HUES48 (cell line): ENCODE data around the gene METTL14.

ENCODE experiments used
- H3K27ac ChIP-seq: one replicate; pipeline ENCODE4 v1.7.0; 2013; ENCODE audit warnings: low read depth, low read length, inconsistent platforms
- H3K27me3 ChIP-seq: 2 replicates; pipeline ENCODE4 v1.6.1; 2013; ENCODE audit warnings: mild to moderate bottlenecking, low read length; ENCODE audit not compliant: control insufficient read depth, insufficient read depth
- H3K36me3 ChIP-seq: 2 replicates; pipeline ENCODE4 v1.6.1; 2013; ENCODE audit warnings: low read length; ENCODE audit not compliant: control insufficient read depth, insufficient read depth
- H3K4me1 ChIP-seq: 2 replicates; pipeline ENCODE4 v1.6.1; 2013; ENCODE audit warnings: mild to moderate bottlenecking, low read length; ENCODE audit not compliant: control insufficient read depth, insufficient read depth
- H3K4me3 ChIP-seq: 2 replicates; pipeline ENCODE4 v1.5.1; 2013; ENCODE audit warnings: mild to moderate bottlenecking, low read depth, low read length
- H3K9ac ChIP-seq: 2 replicates; pipeline ENCODE4 v1.6.1; 2013; ENCODE audit warnings: mild to moderate bottlenecking, low read depth, low read length, moderate library complexity
- H3K9me3 ChIP-seq: 2 replicates; pipeline ENCODE4 v1.6.1; 2013; ENCODE audit warnings: low read length; ENCODE audit not compliant: control insufficient read depth, insufficient read depth

Gene METTL14

DNA sequence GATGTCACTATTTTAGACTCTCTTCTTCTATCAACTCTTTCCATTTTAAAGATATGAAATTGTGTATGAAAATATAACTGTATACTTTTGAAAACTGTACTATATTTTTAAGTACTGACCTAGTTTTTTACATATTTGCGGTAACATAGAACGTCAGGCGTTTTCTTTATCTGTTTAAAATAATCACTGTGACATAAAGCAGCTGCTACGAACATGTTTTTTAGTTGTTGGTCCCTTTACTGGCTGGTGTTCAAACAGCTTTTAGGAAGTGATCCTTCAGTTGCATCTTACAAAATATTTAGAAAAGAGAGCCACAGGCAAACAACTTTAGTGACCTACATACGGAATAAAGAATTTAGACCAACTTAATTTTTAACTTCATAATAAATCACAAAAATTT is 73.1 kb downstream of the METTL14 start:
- Histone ChIP-seq H3K9me3 (no peaks in the 10 kb centered on the region), H3K27ac (no peak overlapping the region), H3K27me3 (no peaks in the 10 kb centered on the region), H3K9ac (no peak overlapping the region), H3K4me1 (peaks cover 22% of the 10 kb centered on the region; the same call in 1 of the 2 replicates), H3K36me3 (peaks cover 48% of the 10 kb centered on the region), H3K4me3 (no peak overlapping the region)

DNA sequence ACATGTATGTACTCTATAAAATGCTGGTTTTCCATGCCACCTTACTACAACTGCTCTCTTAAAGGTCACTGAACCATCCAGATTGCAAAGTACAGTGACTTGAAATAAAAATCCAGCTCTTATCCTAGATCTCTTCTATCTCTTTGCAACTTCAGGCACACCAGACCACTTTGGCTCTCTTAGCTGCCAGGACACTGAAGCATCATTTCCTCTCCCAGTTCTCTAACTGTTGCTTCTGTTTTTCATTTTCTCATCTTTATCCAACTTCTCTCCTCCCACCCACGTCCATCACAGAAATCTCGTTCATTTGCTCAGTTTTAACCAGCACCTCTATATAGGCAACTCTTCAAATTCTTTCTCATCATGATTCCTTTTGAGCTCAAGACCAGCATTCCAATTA is 74.3 kb downstream of the METTL14 start:
- no peak overlapping the region for H3K27ac ChIP-seq
- H3K4me3 ChIP-seq: no peak overlapping the region
- H3K36me3 ChIP-seq: peaks cover 60% of the 10 kb centered on the region
- no peak overlapping the region for H3K9ac ChIP-seq
- no peaks in the 10 kb centered on the region for H3K9me3 ChIP-seq
- no peaks in the 10 kb centered on the region for H3K27me3 ChIP-seq
- peaks cover 19% of the 10 kb centered on the region; the same call in 1 of the 2 replicates for H3K4me1 ChIP-seq

DNA sequence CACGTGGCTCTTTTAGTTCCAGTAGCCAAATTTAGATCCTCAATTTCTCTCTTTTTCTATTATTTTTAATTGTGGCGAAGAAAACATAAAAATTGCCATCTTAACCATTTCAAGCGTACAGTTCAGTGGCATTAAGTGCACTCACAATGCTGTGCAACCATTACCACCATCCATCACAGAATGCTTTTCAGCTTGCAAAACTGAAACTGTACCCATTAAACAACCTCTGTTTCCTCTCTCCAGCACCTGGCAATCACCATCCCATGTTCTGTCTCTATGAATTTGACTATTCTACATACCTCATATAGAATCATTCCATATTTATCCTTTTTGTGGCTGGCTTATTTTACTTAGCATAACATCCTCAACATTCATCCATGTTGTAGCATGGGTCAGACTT is 74.9 kb downstream of the METTL14 start:
- Histone ChIP-seq H3K4me3 (no peak overlapping the region), H3K27ac (no peak overlapping the region), H3K4me1 (peaks cover 13% of the 10 kb centered on the region; the same call in 1 of the 2 replicates), H3K27me3 (no peaks in the 10 kb centered on the region), H3K36me3 (peaks cover 66% of the 10 kb centered on the region), H3K9me3 (no peaks in the 10 kb centered on the region), H3K9ac (no peak overlapping the region)

DNA sequence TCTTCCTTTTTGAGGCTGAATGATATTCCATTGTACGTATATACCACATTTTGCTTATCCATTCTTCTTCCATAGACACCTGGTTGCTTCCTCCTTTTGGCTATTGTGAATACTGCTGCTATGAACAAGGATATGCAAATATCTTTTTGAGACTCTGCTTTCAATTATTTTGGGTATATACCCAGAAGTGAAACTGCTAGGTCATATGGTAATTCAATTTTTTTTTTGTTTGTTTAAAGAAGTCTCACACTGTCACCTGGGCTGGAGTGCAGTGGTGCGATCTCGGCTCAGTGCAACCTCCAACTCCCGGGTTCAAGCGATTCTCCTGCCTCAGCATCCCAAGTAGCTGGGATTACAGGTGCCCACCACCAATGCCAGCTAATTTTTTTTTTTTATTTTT is 75.3 kb downstream of the METTL14 start:
- no peak overlapping the region for H3K9ac ChIP-seq
- H3K4me3 ChIP-seq: no peak overlapping the region
- H3K9me3 ChIP-seq: no peaks in the 10 kb centered on the region
- H3K27me3 ChIP-seq: no peaks in the 10 kb centered on the region
- peaks cover 70% of the 10 kb centered on the region for H3K36me3 ChIP-seq
- H3K27ac ChIP-seq: no peak overlapping the region
- H3K4me1 ChIP-seq: peaks cover 10% of the 10 kb centered on the region; the same call in 1 of the 2 replicates

DNA sequence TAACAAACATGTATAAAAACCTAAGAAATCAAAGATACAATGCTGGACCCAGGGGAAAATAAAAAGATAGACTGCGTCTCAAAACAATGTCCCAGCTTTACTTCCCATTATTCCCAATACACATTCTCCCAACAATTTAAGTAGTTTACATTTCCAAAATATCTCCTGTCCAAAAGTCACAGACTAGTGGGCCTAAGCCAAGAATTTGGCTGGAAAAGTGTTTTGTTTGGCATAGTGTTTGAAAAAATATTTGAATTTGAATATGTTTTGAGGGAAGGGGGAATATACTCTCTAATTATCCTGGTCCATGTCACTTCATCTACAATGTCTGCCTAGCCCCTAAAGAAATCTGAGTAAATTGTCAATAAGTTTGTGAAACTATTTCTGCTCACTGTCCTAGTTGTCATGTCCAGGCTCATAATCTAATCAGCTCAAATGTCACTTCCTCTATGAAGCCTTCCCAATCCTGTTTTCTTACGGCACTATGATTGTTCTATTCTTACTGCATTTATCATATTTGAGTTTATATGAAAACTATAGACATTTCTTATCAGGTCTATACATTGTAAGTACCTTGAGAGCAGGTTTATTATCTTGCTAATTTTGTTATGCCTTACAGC is 76.3 kb downstream of the METTL14 start:
- Histone ChIP-seq H3K9me3 (no peaks in the 10 kb centered on the region), H3K4me1 (0 out of 2 replicates have a peak, but pooled peaks cover 2% of the 10 kb centered on the region), H3K36me3 (peaks cover 73% of the 10 kb centered on the region), H3K4me3 (no peak overlapping the region), H3K9ac (no peak overlapping the region), H3K27ac (no peak overlapping the region), H3K27me3 (no peaks in the 10 kb centered on the region)

DNA sequence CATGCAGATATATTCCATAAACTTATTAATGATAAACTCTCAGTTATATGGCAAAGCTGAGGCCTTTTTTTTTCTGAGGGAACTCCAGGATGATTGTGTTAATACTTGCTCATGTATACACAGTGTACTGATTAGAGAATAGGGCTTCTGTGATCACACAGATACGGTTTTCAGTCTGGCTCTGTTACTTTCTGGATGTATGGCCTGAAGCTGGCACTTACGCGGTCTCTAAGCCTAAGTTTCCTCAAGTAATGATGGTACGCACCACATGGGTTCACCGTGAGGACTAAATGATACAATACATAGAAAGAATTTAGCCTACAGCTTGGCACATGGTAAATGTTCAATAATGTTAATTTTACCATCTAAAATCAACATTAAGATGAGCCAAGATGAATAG is 77.0 kb downstream of the METTL14 start:
- Histone ChIP-seq H3K4me1 (no peaks in the 10 kb centered on the region), H3K27me3 (no peaks in the 10 kb centered on the region), H3K9me3 (no peaks in the 10 kb centered on the region), H3K27ac (no peak overlapping the region), H3K36me3 (peaks cover 73% of the 10 kb centered on the region), H3K9ac (no peak overlapping the region), H3K4me3 (no peak overlapping the region)

DNA sequence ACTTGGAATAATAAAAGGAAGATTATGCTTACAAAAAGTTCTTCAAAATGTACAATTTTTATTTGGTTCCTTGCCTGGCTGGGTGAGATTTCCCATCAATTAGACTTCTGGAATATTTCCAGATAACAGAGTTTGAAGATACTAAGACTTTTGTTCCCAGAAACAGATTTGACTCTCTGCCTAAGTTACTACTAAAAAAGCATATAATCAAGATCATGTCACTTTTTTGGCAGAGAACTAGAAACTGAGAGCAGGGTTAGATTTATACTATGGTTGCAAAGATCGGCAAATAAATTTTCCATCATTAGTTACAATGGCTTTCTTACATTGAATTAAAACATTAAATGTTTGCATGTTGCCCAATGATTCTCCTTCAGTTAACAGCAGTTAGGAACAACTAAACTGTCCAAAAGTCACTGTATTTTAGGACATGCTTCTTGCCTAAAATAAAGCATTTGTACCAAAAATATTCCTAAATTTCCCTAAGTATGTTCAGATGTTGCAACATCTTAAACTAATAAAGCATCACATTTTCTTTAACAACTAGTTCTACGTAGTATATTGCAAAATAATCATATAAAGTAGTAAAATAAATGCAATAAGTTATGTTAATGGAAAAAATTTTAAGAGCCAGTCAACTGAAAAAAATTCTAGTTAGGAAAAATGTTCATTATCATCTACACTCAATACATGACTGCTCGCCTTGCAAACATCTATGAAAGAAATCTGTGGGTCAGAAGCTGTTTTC is 77.7 kb downstream of the METTL14 start:
- Histone ChIP-seq H3K4me3 (no peak overlapping the region), H3K9me3 (no peaks in the 10 kb centered on the region), H3K36me3 (peaks cover 74% of the 10 kb centered on the region), H3K27ac (no peak overlapping the region), H3K27me3 (no peaks in the 10 kb centered on the region), H3K9ac (no peak overlapping the region), H3K4me1 (no peaks in the 10 kb centered on the region)
